ENCODE measurements around the gene NUP205.

GRCh38 chr7:135600226-135600625, 42.5 kb downstream of the NUP205 start:
- no peak for TF ChIP-seq FOXP2 (optimal IDR thresholded peaks at IDR 0.05; ENCODE audit: control extremely low read depth, extremely low read length, insufficient read depth)
- TF ChIP-seq POLR2AphosphoS5 (IDR thresholded peaks at IDR 0.05; ENCODE audit: borderline replicate concordance, low read depth, low read length) = no peak
- no peak for TF ChIP-seq EZH2 (IDR thresholded peaks at IDR 0.05)
